HEK293T (cell line): ENCODE measurements around the gene NPAS3.

ENCODE experiments used
- CTCF ChIA-PET: fragments of 350-600 bp; formaldehyde crosslinking; extraction: SDS; loops from one replicate; lab custom pipeline; 2021; ENCODE audit warnings: antibody characterized with exemption, inconsistent platforms; lab: Yijun Ruan, JAX
- POLR2A ChIA-PET: fragments of 350-600 bp; formaldehyde crosslinking; extraction: SDS; loops from one replicate; lab custom pipeline; 2020; ENCODE audit warnings: antibody characterized with exemption, inconsistent platforms; lab: Yijun Ruan, JAX
- DNase-seq: peaks from one replicate; pipeline ENCODE4 v3.0.0; 2012; ENCODE audit warnings: mixed read lengths; ENCODE audit errors: extremely low spot score
- ARNT ChIP-seq: fragments of 450-650 bp; IDR thresholded peaks from 2 replicates; pipeline ENCODE4 v1.6.1; 2017; ENCODE audit warnings: mild to moderate bottlenecking
- BHLHE40 ChIP-seq: fragments of 450-650 bp; IDR thresholded peaks from 2 replicates; pipeline ENCODE4 v1.6.1; 2016; ENCODE audit warnings: mild to moderate bottlenecking, moderate library complexity, borderline replicate concordance
- CTBP1 ChIP-seq: fragments of 450-650 bp; IDR thresholded peaks from 2 replicates; pipeline ENCODE4 v1.6.1; 2016; ENCODE audit warnings: borderline replicate concordance
- ELF4 ChIP-seq: fragments of 450-650 bp; IDR thresholded peaks from 2 replicates; pipeline ENCODE4 v1.6.1; 2017; ENCODE audit warnings: antibody characterized with exemption
- FOXA1 ChIP-seq: fragments of 450-650 bp; IDR thresholded peaks from 2 replicates; pipeline ENCODE4 v1.6.1; 2016; ENCODE audit warnings: mild to moderate bottlenecking
- FOXK2 ChIP-seq: fragments of 450-650 bp; IDR thresholded peaks from 2 replicates; pipeline ENCODE4 v1.6.1; 2016; ENCODE audit warnings: mild to moderate bottlenecking
- FOXM1 ChIP-seq: fragments of 450-650 bp; IDR thresholded peaks from 2 replicates; pipeline ENCODE4 v1.6.1; 2017; ENCODE audit warnings: mild to moderate bottlenecking, borderline replicate concordance
- HDGF ChIP-seq: fragments of 450-650 bp; IDR thresholded peaks from 2 replicates; pipeline ENCODE4 v1.6.1; 2017; ENCODE audit warnings: antibody characterized with exemption, borderline replicate concordance
- L3MBTL2 ChIP-seq: fragments of 450-650 bp; conservative IDR thresholded peaks from 2 replicates; pipeline ENCODE4 v1.6.1; 2016; ENCODE audit warnings: mild to moderate bottlenecking
- LEF1 ChIP-seq: fragments of 450-650 bp; IDR thresholded peaks from 2 replicates; pipeline ENCODE4 v1.6.1; 2017; ENCODE audit warnings: mild to moderate bottlenecking, borderline replicate concordance
- NFRKB ChIP-seq: fragments of 450-650 bp; IDR thresholded peaks from 2 replicates; pipeline ENCODE4 v1.6.1; 2016; ENCODE audit warnings: mild to moderate bottlenecking, moderate library complexity
- PKNOX1 ChIP-seq: fragments of 450-650 bp; IDR thresholded peaks from 2 replicates; pipeline ENCODE4 v1.6.1; 2016
- SP1 ChIP-seq: fragments of 450-650 bp; IDR thresholded peaks from 2 replicates; pipeline ENCODE4 v1.6.1; 2017
- SUZ12 ChIP-seq: fragments of 450-650 bp; IDR thresholded peaks from 2 replicates; pipeline ENCODE4 v1.6.1; 2016; ENCODE audit warnings: mild to moderate bottlenecking
- TARDBP ChIP-seq: fragments of 450-650 bp; IDR thresholded peaks from 2 replicates; pipeline ENCODE4 v1.6.1; 2016
- ZNF384 ChIP-seq: fragments of 450-650 bp; IDR thresholded peaks from 2 replicates; pipeline ENCODE4 v1.6.1; 2016

The NPAS3 gene

GRCh38 chr14:33679025-33679424 is 740.3 kb downstream of the NPAS3 start:
- CTCF ChIA-PET, result no interaction called here

DNA sequence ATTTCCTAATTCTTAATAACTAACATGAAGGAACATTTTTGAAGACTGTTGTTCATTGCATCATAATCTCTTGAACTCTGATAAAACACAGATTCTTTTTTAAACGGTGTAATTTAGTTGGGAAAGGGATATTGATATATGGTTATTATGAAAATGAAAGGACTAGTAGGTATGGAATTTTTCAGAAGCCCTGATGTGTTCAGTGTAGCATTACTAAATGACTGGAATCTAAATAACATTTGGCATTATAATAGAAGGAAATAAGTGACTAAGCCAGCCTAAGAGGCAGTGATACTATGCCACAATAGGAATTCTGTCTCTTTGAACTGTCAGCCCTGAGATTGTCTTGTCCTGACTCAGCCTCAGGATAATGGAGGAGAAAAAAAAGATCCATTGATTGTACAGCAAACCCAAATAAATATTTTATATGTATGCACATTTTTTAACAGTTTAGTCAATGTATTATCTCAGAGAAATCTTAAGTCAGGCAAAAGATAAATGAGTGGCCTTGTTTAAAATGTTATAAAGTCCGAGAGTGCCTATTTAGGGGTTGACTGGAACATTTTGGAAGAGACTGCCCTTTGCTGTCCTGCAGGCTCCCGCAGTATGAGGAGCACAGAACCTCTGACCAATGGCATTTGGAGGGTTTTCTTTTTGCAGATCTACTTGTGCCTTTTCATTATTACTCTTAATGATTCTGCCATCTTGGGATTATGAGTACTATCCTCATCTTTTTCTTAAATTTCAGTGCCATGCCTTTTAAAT is 741.0 kb downstream of the NPAS3 start:
- TF ChIP-seq FOXK2 (no peak), FOXM1 (no peak), PKNOX1 (no peak), SUZ12 (no peak), SP1 (no peak), HDGF (no peak), L3MBTL2 (no peak)
- POLR2A ChIA-PET, result no interaction called here
- no peak for DNase-seq
- CTCF ChIA-PET, result no interaction called here

More at GRCh38 chr14:33679025-33679424, 740.3 kb downstream of the NPAS3 start:
- TF ChIP-seq ELF4, result no peak
- no peak for TF ChIP-seq PKNOX1
- TF ChIP-seq SP1, result no peak
- TF ChIP-seq SUZ12, result no peak
- no peak for TF ChIP-seq NFRKB
- no peak for DNase-seq
- POLR2A ChIA-PET, result no interaction called here

- POLR2A ChIA-PET, result no interaction called here
- no peak for DNase-seq
- TF ChIP-seq FOXA1 (no peak), L3MBTL2 (no peak), PKNOX1 (no peak), LEF1 (no peak), ZNF384 (no peak), CTBP1 (no peak), FOXM1 (no peak), TARDBP (no peak), BHLHE40 (no peak)
- CTCF ChIA-PET, result no interaction called here
Measured at GRCh38 chr14:33680873-33681272, 742.2 kb downstream of the NPAS3 start.

DNA sequence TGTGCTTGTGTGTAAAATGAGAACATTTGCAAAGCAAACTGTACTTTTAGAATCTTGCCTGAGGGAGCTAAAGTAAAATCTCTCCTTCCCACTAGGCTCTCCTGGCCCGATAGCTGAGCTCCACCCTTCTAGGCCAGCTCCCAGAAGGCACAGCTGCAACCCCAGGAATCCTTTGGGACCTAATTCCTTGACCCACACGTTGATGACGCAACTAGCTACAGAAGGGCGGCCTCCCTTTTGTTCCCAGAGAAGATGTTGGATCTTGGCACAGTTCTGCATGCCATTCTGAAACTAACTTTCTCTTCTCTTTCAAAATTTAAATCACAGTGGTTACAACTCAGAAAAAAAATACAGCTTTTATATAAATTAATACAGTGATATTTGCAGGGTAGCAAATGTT is 744.1 kb downstream of the NPAS3 start:
- TF ChIP-seq FOXM1 (no peak), CTBP1 (no peak), ELF4 (no peak), SUZ12 (no peak), L3MBTL2 (no peak), ARNT (no peak), TARDBP (no peak), HDGF (no peak), FOXK2 (no peak), PKNOX1 (no peak)
- DNase-seq, result no peak
- ChIA-PET CTCF (interaction anchor here (0.6 kb wide), 1 partner anchor 109 kb away, joined by 3 read pairs; no protein-coding TSS in a partner anchor), POLR2A (no interaction called here)

- ChIA-PET POLR2A (no interaction called here), CTCF (no interaction called here)
- TF ChIP-seq ZNF384, result no peak
- TF ChIP-seq HDGF, result no peak
- no peak for TF ChIP-seq FOXK2
- TF ChIP-seq TARDBP, result no peak
- no peak for TF ChIP-seq L3MBTL2
- TF ChIP-seq BHLHE40, result no peak
- TF ChIP-seq FOXM1, result no peak
- TF ChIP-seq PKNOX1, result no peak
- no peak for TF ChIP-seq ELF4
- no peak for TF ChIP-seq CTBP1
- TF ChIP-seq FOXA1, result no peak
- no peak for TF ChIP-seq LEF1
- TF ChIP-seq SP1, result no peak
- TF ChIP-seq ARNT, result no peak
- no peak for TF ChIP-seq NFRKB
- no peak for TF ChIP-seq SUZ12
Measured at GRCh38 chr14:33685026-33685425, 746.3 kb downstream of the NPAS3 start.

More at GRCh38 chr14:33685026-33685425, 746.3 kb downstream of the NPAS3 start:
- DNase-seq, result no peak
